OCI-M2 (cell line): Measurements from ENCODE around the gene CFAP100.

ENCODE experiments used
- DNase-seq: peaks from one replicate; lab custom pipeline; 2025; ENCODE audit not compliant: unreplicated experiment; lab: John Stamatoyannopoulos, UW

The CFAP100 gene

GRCh38 chr3:126394179-126394976 is at the start of gene CFAP100:
Gene CFAP100, plus strand, starts transcription at chr3:126394909. Its CDS starts 1,092 bp downstream, at chr3:126396001.
- no peak for DNase-seq

GRCh38 chr3:126345231-126345630 is 49.5 kb upstream of the CFAP100 start:
- no peak for DNase-seq

GRCh38 chr3:126345641-126346460 is 48.9 kb upstream of the CFAP100 start:
- no peak for DNase-seq

- DNase-seq = no peak
Measured at GRCh38 chr3:126346466-126346865, 48.2 kb upstream of the CFAP100 start.

GRCh38 chr3:126347543-126348161 is 47.1 kb upstream of the CFAP100 start:
- DNase-seq = no peak

GRCh38 chr3:126348308-126348920 is 46.3 kb upstream of the CFAP100 start:
- no peak for DNase-seq

GRCh38 chr3:126349071-126349470 is 45.6 kb upstream of the CFAP100 start:
- no peak for DNase-seq

- DNase-seq = no peak
Measured at GRCh38 chr3:126349611-126350501, 44.9 kb upstream of the CFAP100 start.

- DNase-seq = no peak
Measured at GRCh38 chr3:126350502-126351085, 44.1 kb upstream of the CFAP100 start.

GRCh38 chr3:126351086-126351770 is 43.5 kb upstream of the CFAP100 start:
- no peak for DNase-seq

- DNase-seq = no peak
Measured at GRCh38 chr3:126351771-126352475, 42.8 kb upstream of the CFAP100 start.

- DNase-seq = no peak
Measured at GRCh38 chr3:126352476-126353454, 41.9 kb upstream of the CFAP100 start.

- no peak for DNase-seq
Measured at GRCh38 chr3:126353694-126354321, 40.9 kb upstream of the CFAP100 start.

- no peak for DNase-seq
Measured at GRCh38 chr3:126354776-126355175, 39.9 kb upstream of the CFAP100 start.

- no peak for DNase-seq
Measured at GRCh38 chr3:126355251-126355650, 39.5 kb upstream of the CFAP100 start.

- DNase-seq = no peak
Measured at GRCh38 chr3:126355777-126356372, 38.8 kb upstream of the CFAP100 start.
